HFF-Myc (cell line): ENCODE data around the gene SLIT3.

Experiments used
- DNase-seq: peaks from one replicate; pipeline ENCODE4 v3.0.0-alpha.2; 2011; ENCODE audit warnings: low read depth; ENCODE audit errors: extremely low read depth
- H3K4me3 ChIP-seq: replicated peaks from 2 replicates; pipeline ENCODE4 v1.5.1; 2011; ENCODE audit warnings: low read depth, mild to moderate bottlenecking, control low read depth, low read length
- TF ChIP-seq, protein P1 (sequence below): IDR thresholded peaks from 2 replicates; pipeline ENCODE4 v1.5.1; 2012; ENCODE audit warnings: mild to moderate bottlenecking, low read depth, low read length, control low read depth; ENCODE audit errors: missing control alignments

The SLIT3 gene

GRCh38 chr5:169204788-169205400 is 96.0 kb downstream of the SLIT3 start:
- TF ChIP-seq, protein P1, sequence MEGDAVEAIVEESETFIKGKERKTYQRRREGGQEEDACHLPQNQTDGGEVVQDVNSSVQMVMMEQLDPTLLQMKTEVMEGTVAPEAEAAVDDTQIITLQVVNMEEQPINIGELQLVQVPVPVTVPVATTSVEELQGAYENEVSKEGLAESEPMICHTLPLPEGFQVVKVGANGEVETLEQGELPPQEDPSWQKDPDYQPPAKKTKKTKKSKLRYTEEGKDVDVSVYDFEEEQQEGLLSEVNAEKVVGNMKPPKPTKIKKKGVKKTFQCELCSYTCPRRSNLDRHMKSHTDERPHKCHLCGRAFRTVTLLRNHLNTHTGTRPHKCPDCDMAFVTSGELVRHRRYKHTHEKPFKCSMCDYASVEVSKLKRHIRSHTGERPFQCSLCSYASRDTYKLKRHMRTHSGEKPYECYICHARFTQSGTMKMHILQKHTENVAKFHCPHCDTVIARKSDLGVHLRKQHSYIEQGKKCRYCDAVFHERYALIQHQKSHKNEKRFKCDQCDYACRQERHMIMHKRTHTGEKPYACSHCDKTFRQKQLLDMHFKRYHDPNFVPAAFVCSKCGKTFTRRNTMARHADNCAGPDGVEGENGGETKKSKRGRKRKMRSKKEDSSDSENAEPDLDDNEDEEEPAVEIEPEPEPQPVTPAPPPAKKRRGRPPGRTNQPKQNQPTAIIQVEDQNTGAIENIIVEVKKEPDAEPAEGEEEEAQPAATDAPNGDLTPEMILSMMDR, result no peak
- no peak overlapping the region for H3K4me3 ChIP-seq

GRCh38 chr5:169202969-169203368 is 98.0 kb downstream of the SLIT3 start:
- no peak overlapping the region for H3K4me3 ChIP-seq
- TF ChIP-seq, protein P1, result no peak
- DNase-seq, result no peak

More at GRCh38 chr5:169204788-169205400, 96.0 kb downstream of the SLIT3 start:
- no peak for DNase-seq

DNA sequence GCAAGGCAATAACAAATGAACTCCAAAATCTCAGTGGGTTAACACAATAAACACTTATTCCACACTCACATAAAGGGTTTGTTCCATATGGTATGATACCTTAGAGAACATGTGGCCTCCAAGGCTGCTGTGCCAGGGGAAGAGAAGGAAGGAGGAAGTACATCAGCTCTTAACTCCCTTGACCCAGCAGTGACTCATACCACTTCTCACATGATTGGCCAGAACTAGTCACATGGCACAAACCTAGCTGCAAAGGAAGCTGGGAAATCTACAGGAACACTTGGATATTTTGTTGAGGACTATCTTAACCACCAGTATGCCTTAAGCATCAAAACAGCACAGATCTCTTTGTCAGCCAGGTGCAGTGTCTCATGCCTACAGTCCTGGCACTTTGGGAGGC is 99.3 kb downstream of the SLIT3 start:
- TF ChIP-seq, protein P1, result no peak
- no peak overlapping the region for H3K4me3 ChIP-seq
- no peak for DNase-seq

DNA sequence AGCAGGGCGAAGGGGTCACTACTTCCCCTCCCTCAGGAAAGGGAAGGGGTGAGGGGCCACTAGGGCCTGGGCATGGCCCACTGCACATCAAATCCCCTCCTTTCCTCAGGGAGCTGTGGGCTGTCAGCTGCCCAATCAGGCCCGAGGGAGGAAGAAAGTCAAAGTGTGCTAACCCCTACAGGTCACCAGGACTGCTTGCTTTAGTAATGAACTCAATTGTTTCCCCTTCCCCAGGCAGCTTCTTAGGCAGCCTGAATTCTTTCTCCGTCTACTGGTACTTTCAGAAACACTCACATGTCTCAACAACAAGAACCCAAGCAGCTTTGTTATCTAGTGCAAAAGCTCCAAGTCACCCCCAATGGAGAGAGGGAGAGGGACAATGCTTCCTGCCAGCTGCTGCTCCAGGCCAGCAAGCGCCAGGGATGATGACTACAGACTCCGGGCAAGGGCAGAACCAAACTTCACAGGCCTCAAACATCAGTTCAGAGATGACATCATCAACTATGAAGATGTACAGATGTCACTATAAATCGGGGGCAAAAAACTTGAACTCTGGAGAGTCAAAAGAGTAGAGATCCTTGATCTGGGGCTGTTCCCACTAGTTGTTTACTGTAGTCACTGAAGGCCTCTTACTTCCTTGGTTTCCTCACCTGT is 100.7 kb downstream of the SLIT3 start:
- DNase-seq, result no peak
- TF ChIP-seq, protein P1, result no peak
- no peak overlapping the region for H3K4me3 ChIP-seq

DNA sequence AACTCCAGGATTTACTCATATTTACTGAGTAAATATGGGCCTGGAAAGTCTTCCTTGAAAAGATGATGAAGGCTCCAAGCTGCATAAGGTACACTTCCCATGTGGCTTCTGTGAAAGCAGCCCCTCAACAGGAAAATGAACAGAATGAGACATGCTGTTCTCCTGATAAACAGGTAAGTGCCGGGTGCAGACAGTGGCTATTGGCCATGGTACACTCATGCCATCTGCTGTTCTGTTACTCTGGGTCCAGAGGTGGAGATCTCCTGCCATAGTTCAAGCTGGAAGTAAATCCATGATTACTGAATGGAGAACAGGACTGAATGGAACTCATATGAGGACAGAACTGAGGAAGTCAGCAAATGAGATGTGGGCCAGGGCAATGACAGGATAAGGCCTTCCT is 103.6 kb downstream of the SLIT3 start:
- TF ChIP-seq, protein P1, result no peak

DNA sequence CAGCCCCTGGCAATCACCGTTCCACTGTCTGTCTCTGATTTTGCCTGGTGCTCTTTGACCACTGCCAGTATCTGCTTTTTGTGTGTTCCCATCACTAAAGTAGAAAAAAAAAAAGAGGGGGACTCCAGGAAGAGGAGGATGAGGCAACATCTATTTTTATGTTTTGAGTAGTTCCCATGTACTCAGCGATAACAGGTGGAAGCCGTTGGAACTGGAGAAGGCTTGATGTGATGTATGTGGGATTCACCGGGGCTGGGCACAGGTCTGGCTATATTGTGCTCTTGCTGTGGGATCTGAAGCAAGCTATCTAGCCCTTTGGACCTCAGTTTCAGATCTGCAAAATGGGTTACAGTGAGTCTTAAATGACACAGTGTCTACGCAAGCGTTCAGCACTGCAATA is 104.9 kb downstream of the SLIT3 start:
- no peak overlapping the region for H3K4me3 ChIP-seq
- no peak for DNase-seq
- TF ChIP-seq, protein P1, result no peak

More for the DNA sequence above, 103.6 kb downstream of the SLIT3 start:
- no peak for DNase-seq
- no peak overlapping the region for H3K4me3 ChIP-seq

DNA sequence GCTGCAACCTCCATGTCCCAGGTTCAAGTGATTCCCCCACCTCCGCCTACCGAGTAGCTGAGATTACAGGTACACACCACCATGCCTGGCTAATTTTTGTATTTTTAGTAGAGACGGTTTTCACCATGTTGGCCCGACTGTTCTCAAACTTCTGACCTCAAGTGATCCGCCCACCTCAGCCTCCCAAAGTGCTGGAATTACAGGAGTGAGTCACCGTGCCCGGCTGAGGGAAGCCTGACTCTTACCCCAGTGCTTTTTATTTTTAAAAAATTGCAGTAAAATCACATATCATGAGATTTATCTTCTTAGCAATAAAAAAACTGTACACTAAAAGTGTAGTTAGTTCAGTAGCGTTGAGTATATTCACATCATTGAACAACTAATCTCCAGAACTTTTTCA is 105.3 kb downstream of the SLIT3 start:
- no peak overlapping the region for H3K4me3 ChIP-seq
- TF ChIP-seq, protein P1, result no peak
- no peak for DNase-seq
